ENCODE measurements around the gene FOXP3.

FOXP3 gene

GRCh38 chrX:49214996-49215526 is 49.4 kb downstream of the FOXP3 start:
- DNase-seq (ENCODE audit: low read depth in 2 of 2, low spot score in 1 of 2) = no peak

- DNase-seq (ENCODE audit: low read depth in 2 of 2, low spot score in 1 of 2) = no peak
These were observed 50.1 kb downstream of the FOXP3 start for GRCh38 chrX:49214416-49214815.

DNA sequence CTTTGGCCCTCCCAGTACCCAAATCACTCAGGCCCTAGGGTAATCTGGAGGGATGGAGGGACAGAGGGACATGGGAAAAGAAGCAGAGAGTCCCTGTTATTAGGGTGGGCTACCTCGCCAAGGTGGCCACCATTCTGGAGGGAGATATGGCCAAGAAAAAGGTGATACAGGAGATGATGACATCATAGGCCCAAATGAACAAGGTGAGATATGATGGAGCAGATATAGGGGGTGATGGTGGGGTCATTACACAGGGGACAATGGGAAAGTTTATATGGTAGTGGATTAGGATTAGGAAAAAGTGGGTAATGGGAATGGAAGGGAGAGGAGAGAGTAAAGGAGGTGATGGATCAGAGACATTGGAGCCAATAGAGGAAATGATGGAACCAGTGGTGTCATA is 51.6 kb downstream of the FOXP3 start:
- no peak for DNase-seq (ENCODE audit: low read depth in 2 of 2, low spot score in 1 of 2)

DNA sequence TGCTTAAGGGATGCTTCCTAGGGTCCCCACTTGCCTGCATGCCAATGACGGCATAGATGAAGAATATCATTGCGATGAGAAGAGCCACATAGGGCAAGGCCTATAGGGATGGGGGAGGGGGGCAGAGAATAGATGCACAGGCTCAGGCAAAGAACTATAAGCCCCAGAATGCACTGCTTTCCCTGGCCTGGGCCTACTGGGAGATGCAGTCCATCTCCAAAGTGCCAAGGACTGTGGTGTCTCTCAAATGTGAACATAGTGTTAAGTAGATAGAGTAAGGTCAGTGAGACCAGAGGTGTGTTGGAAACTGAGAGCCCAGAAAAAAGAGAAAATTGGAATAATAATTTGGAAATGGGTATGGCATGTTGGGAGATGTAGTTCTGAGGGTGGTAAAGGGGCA is 52.3 kb downstream of the FOXP3 start:
- DNase-seq (ENCODE audit: low read depth in 2 of 2, low spot score in 1 of 2) = no peak

DNA sequence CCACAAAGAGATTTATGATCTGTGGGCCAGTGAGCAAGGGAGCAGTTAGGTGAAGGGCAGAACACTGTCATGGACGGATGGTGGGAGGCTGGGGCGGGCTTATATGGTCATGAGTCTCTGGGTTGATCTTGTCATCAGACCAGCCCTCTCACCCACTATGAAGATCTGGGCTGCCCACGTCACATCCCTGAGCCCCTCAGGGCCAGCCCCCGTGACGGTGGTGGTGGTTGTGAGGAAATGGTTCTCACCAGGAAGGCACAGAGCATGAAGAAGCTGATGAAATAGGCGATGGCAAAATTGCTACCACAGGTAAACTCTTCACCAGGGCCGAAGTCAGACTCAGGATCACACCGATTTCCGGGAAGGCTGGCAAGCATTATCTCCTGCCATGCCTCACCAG is 53.4 kb downstream of the FOXP3 start:
- no peak for DNase-seq (ENCODE audit: low read depth in 2 of 2, low spot score in 1 of 2)

- DNase-seq (ENCODE audit: low read depth in 2 of 2, low spot score in 1 of 2) = no peak
These were observed 54.1 kb downstream of the FOXP3 start for GRCh38 chrX:49210406-49210805.

- DNase-seq (ENCODE audit: low read depth in 2 of 2, low spot score in 1 of 2) = no peak
These were observed 54.9 kb downstream of the FOXP3 start for GRCh38 chrX:49209434-49210251.

DNA sequence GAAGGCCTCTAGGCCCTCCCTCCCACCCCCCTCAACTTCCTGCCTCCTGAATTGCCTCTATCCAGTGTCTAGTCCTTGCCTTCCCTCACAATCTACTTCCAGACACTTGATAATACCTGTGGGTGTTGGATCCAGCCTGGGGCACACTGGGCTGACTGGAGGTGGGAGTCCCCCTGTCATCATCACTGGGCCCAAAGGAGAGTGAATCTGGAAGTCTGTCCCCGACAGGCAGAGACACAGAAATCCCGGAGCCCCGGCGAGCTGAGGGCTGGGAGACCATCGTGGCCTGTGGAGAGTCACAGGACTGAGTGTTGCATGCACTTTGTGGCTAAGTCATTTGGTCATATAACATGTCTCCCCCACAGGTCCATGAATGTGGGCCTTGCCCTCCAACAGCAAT is 56.1 kb downstream of the FOXP3 start:
- no peak for DNase-seq (ENCODE audit: low read depth in 2 of 2, low spot score in 1 of 2)

DNA sequence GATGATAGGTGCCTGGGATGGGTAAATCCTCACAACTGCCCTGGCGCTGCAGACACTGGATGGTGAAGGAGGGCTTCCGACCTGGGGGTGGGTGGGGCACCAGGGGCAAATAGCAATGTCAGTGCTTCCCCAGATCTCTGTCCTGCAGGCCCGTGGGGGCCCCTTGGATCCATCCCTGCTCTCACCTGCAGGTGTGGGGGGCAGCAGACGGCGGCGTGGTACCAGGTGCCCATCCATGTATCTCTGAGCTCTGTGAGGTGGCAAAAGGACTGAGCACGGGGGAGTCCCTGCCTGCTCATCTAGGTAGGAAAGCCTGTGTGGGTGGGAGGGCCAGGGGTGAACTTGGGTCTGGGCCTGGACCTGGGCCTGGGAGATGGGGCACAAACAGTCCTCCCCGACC is 58.0 kb downstream of the FOXP3 start:
- no peak for DNase-seq (ENCODE audit: low read depth in 2 of 2, low spot score in 1 of 2)

DNA sequence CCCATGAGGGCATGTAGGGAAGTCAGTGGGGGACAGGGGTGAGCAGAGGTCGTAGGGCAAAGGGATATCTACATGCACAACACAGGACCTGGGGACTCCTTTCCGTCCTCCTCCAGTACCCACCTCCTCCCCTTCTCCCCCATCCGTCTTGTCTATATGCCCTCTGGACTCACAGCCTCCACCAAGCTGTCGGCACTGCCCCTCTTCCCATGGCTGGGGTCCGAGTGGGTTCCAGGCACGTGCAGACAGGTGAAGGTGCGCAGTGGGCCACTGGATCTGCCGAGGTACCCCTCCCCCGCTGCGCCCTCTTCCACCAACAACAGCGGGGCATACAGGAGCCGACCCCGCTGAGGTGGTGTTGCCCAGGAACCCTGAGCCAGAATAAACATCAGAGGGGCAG is 59.1 kb downstream of the FOXP3 start:
- DNase-seq (ENCODE audit: low read depth in 2 of 2, low spot score in 1 of 2) = no peak

GRCh38 chrX:49204709-49205108 is 59.8 kb downstream of the FOXP3 start:
- DNase-seq (ENCODE audit: low read depth in 2 of 2, low spot score in 1 of 2) = no peak

- DNase-seq (ENCODE audit: low read depth in 2 of 2, low spot score in 1 of 2) = no peak
These were observed 60.5 kb downstream of the FOXP3 start for GRCh38 chrX:49204017-49204416.

DNA sequence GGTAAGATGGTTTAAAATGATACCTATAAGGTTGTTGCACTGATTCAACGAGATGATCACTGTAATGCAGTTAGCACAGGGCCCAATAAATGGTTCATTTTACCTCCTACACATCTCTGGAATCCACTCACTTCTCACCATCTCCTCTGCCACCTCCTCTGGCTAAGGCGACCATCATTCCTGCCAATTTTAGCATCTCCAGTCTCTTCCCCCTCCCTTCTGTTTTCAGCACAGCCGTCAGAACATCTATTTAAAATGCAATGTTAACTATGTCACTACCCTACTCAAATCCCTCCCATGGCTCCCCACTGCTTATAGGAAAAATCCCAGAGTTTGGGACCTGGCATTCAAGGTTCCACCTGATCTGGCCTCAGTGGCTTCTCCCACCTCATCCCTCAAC is 61.0 kb downstream of the FOXP3 start:
- DNase-seq (ENCODE audit: low read depth in 2 of 2, low spot score in 1 of 2) = no peak

- DNase-seq (ENCODE audit: low read depth in 2 of 2, low spot score in 1 of 2) = no peak
These were observed 62.5 kb downstream of the FOXP3 start for GRCh38 chrX:49202022-49202421.

Data from stimulated activated CD8-positive, alpha-beta memory T cell treated with anti-CD3 and anti-CD28 coated beads, Interleukin-4, amount 100 ng/mL, for 1 hour (primary cell).